SU-DHL-6 (cell line): ENCODE measurements around the gene CSF1.

Source experiments
- EZH2phosphoT487 ChIP-seq: fragments of 200-600 bp; sonication (generic), shearing (Covaris generic); conservative IDR thresholded peaks from 2 replicates; pipeline ENCODE4 v1.6.1; 2018; ENCODE audit warnings: mild to moderate bottlenecking, antibody characterized with exemption, low read length, moderate library complexity, mixed read lengths
- TF ChIP-seq, protein P1 (sequence below): fragments of 200-600 bp; sonication (generic); IDR thresholded peaks from one replicate; pipeline ENCODE4 v1.5.1; 2017; ENCODE audit warnings: antibody characterized with exemption, mild to moderate bottlenecking, low read length, moderate library complexity; ENCODE audit not compliant: insufficient read depth, poor library complexity, severe bottlenecking

DNA sequence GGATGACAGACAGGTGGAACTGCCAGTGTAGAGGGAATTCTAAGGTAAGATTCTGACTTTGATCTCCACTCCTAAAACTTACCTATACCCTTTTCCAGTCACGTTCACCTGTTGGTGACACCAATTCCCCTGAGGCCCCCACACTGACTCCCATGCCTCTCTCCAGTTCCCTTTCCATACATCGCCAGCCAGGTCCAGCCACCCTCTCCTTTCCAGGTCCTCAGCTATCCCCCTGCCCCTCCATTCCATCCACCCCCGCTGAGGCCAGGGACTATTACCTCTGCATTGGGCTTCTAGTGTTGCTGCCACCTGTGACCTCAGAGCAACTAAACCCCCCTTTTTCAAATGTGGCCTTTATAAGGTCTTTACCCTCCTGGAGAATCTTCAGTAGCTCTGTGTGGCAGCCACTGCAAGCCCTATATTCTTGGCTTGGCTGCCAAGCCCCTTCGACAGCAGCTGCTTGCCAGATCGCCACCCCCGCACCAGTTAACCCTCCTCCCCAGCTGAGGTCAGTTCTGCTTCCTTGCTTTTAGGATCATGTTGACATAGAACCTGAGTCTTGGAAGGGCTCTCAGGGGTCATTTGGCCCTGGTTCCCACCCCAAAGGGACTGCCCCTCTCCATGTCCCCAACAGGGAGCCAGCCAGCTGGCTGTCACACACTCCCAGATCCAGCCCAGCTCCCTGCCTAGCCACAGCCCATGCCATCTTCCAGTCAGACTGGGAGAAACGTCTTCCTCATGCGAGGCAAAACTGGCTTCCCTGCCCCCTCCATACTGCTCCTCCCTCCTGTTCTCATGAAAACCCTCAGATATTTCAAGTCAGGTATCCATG is 14.7 kb downstream of the CSF1 start:
- TF ChIP-seq, protein P1, sequence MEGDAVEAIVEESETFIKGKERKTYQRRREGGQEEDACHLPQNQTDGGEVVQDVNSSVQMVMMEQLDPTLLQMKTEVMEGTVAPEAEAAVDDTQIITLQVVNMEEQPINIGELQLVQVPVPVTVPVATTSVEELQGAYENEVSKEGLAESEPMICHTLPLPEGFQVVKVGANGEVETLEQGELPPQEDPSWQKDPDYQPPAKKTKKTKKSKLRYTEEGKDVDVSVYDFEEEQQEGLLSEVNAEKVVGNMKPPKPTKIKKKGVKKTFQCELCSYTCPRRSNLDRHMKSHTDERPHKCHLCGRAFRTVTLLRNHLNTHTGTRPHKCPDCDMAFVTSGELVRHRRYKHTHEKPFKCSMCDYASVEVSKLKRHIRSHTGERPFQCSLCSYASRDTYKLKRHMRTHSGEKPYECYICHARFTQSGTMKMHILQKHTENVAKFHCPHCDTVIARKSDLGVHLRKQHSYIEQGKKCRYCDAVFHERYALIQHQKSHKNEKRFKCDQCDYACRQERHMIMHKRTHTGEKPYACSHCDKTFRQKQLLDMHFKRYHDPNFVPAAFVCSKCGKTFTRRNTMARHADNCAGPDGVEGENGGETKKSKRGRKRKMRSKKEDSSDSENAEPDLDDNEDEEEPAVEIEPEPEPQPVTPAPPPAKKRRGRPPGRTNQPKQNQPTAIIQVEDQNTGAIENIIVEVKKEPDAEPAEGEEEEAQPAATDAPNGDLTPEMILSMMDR = no peak
- no peak for TF ChIP-seq EZH2phosphoT487
